GM19239 (cell line): ENCODE measurements around the gene FRMD8.

Experiments used
- DNase-seq: peaks from one replicate; pipeline ENCODE4 v3.0.0; 2011; ENCODE audit warnings: low spot score; ENCODE audit not compliant: insufficient read length
- FAIRE-seq: peaks from 2 replicates; lab custom pipeline; 2011; peaks lifted over from hg19 to GRCh38; lab: Jason Lieb, UNC

FRMD8 gene

DNA sequence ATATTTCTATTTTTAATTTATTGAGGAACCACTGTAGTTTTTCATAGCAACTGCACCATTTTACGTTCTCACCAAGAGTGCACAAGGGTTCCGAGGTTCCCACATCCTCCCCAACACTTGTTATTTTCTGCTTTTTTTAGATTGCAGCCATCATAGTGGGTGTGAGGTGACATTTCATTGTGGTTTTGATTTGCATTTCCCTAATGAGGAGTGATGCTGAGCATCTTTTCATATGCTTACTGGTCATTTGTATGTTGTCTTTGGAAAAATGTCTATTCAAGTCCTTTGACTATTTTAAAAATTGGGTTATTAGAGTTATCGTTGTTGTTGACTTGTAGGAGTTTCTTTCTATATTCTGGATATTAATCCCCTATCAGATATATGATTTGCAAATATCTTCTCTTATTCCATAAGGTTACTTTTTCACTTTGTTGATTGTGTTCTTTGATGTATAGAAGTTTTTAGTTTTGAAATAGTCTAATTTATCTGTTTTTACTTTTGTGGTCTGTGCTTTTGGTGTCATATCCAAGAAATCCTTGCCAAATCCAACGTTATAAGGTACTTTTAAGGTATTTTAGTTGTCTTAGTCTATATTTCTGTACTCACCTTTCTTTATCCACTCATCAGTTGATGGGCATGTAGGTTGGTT, 45.1 kb downstream of the FRMD8 start:
- FAIRE-seq (peak; percentile 28), DNase-seq (no peak)

DNA sequence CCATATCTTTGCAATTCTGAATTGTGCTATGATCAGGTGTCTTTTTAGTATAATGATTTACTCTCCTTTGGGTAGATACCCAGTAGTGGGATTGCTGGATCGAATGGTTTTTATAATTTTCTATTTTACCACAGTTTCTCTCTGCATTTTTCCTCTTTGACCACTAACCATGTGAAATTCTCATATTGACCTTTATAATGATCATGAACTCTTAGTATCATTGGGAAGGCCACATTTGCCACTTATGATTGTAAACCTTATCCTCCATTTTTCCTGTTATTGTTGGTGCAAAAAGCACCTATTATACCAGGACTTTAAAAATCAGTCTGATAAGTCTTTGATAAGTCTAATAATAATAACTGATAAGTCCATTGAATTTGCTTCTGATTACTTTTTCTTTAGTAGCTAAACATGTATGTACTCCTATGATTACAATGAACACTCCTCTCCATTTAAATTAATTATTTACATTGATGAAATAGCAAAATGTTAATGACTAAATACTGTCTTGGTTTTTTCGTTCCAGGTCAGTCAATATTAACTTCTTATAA, 45.7 kb downstream of the FRMD8 start:
- DNase-seq = no peak
- no peak for FAIRE-seq

DNA sequence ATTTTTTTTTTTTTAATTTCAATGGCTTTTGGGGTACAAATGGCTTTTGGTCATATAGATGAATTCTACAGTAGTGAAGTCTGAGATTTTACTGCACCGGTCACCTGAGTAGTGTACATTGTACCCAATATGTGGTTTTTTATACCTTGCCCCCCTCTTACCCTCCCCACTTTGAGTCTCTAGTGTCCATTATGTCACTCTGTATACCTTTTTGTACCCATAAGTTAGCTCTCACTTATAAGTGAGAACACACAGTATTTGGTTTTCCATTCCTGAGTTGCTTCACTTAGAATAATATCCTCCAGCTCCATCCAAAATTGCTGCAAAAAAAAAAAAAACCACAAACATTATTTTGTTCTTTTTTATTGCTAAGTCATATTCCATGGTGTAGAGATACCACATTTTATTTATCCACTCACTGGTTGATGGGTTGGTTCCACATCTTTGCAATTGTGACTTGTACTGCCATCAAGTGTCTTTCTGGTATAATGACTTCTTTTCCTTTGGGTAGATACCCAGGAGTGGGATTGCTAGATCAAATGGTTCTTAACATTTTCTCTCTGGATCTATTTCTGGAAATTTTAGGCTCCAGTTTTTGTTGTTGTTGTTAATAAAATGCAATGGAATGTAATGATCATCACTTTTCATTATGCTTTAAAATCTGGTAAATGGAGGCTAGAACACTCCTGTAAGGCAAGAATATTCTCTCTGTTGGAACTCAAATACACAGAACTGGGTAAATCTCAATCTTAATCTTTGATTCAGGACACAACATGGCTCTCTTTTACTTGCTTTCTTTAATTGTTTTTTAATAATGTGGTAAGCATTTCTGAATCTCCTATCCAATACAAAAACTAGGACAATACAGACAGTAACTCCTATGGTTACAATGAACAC, 46.5 kb downstream of the FRMD8 start:
- DNase-seq (no peak), FAIRE-seq (peak; percentile 45)

DNA sequence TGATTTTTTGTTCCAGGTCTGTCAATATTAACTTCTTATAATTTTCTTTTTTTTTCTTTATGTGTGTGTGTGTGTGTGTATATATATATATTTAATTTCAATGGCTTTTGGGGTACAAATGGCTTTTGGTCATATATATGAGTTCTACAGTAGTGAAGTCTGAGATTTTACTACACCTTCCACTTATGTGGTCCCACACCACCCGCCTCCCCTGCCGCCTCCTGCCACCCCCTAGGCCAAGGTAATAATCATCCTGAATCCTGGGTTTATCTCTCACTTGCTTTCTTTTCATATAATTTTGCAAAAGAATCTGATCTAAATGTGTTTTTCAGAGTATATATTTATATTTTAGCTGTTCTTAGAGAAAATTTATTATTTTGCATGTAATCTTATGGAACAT, 47.2 kb downstream of the FRMD8 start:
- FAIRE-seq (no peak), DNase-seq (no peak)

DNA sequence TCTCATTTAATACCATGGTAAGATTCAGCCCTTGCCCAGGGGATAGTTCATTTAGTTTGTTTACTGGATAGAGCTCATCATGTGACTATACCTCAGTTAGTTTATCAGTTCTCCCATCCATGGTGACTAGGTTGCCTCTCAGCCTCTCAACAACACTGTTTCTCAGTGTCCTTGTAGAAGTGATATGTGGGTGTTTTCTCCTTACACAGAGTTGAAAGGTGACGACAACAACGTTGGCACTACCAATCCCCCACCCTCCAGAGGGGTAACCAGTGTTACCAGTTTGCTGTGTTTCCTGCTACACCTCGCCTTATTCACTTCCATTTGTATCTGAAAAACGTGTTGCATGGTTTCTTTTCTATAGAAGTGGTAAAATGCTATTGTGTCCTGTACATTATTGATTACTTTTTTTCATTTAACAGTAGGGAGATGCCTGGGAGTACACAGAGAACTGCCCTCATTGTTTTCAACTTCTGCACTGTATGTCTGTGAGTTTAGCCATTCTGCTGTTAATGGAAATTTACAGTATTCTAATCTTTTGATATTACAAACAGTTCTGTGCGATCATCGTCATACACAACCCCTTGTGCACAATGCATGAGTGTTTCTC, 47.7 kb downstream of the FRMD8 start:
- no peak for DNase-seq
- peak; percentile 14 for FAIRE-seq

DNA sequence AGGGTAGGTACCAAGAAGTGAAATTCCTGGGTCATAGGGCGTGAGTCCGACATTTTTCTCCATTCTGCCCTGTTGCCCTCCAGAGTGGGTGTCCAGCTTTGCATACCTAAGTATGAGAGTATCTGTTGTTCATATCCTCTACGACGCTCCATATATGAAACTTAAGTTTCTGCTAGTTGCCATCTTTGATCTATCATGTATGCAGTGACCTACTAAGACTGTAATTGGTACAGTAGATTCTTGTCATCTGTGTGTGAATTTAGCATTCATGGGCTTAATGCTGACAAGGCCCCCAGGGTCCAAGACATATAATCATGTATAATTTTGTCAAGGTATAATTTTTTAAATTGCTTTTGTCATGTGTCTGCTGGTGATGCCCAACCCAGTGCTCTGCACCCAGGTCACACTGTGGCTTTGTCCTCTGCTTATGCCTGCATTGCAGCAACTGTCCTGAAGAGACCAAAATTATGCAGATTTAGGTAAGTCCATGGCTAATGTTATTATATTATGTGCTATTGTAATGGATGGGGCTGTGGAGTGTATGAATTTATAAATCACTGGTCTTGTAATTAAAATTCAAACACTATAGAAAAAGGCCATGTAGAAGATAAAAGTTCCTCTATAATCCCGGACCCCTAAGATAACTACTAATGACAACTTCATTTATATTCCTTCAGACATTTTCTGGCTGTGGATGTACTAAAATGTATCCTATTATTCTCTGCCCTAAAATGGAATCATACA, 48.4 kb downstream of the FRMD8 start:
- FAIRE-seq (no peak), DNase-seq (no peak)

DNA sequence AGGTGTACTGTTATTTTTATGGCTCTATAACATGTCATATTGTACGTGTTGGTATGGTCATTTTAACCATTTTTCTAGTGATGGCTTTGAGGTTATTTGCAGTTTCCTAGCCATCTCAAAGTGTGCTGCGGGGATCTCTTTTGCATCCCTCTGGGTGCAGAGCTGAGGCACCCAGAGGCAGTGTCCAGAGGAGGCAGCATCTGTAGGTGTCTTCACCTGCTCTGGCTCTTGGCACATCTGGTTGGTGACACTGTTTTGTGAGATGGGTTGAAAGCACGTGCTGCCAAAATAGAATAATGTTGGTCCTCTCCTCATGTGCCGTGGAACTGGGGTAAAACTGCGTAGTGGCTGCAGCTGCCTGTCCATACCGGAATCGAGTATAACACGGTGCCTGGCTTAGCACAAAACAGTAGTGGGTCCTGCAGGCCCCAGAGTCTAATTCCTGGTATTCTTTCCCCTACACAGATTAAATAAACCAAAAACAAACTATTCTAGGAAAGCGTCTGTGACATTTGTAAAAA, 49.0 kb downstream of the FRMD8 start:
- DNase-seq (no peak), FAIRE-seq (no peak)

DNA sequence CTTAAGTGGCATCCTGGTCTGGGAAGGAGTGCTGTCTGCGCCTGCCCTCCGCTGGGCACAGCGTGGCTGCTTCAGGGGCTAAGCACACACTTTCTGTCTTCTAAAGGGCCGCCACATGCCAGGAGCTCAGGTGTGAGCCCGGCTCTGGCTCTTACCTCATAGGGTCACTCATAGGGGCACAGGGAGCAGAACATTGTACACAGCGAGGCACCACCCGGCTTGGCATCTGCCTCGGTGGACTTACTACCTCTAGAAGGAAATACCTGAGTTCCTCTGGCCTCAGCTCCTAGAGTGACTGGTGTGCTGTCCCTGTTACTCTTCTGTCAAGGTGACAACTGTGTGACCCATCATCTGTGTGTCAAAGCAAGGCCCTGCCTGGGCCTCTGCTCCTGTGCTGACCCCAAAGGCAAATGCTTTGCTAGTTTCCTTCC, 49.6 kb downstream of the FRMD8 start:
- FAIRE-seq = no peak

DNA sequence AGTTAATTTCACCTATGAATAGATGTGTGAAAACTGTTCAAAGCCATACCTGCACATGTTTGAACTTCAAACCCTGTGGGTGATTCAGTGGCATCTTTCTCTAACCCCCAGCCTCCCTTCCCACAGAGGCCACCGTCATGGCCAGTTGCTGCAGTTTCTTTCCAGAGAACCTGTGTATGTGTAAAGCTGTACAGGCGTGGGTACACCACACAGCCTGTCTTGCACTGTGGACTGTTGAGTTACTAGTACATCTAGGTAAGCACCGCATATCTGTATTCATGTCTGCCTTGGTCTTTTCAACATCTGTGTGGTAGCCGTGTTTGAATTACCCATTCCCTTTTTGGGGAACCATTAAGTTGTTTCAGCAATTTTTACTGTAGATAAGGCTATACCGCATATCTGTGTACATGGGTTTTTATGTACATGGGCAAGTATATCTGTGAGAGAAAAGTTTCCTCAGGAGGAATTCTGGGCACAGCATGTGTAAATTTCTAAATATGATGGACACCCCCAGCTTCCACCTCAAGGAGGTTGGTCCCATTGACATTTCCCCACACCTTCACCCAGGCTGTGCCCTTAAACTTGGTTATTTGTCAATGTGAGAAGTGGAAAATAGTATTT, 50.1 kb downstream of the FRMD8 start:
- FAIRE-seq = no peak

More for the DNA sequence above, 49.6 kb downstream of the FRMD8 start:
- DNase-seq = no peak

DNA sequence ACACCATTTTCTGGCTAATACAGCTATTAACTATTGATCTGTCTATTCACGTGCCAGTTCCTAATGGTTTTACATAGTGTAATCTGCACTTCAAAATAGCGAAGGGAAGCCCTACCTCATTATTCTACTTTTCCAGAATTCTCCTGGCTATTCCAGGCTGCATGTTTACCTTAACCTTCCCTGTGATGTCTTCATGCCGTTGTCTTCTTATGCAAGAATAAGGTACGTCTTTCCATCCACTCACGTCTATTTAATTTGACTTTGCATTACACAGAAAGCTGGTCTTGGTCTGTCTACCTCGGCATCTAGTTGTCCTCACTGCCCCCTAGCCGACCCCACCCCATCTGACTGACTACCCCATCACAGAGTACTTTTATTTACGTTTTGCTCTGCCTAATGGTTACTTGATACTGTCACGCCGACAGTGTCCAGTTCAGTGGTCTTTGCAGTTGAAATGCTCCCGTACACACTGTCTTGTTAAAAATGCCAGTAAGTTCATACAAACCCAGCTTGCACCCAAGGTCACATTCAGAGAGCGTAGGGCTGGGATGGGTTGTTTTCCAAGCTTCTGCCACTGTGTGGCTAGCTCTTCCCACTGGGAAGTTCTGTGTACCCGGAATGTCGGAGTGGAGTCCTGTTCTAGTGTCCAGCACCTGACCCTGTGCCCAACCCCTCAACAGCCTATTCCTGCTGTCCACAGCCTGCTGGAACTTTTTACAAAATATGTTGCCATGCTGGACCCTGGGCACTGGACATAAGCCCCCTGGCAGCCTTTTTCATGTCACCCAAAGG, 51.2 kb downstream of the FRMD8 start:
- FAIRE-seq (no peak), DNase-seq (no peak)

More for the DNA sequence above, 50.1 kb downstream of the FRMD8 start:
- no peak for DNase-seq

DNA sequence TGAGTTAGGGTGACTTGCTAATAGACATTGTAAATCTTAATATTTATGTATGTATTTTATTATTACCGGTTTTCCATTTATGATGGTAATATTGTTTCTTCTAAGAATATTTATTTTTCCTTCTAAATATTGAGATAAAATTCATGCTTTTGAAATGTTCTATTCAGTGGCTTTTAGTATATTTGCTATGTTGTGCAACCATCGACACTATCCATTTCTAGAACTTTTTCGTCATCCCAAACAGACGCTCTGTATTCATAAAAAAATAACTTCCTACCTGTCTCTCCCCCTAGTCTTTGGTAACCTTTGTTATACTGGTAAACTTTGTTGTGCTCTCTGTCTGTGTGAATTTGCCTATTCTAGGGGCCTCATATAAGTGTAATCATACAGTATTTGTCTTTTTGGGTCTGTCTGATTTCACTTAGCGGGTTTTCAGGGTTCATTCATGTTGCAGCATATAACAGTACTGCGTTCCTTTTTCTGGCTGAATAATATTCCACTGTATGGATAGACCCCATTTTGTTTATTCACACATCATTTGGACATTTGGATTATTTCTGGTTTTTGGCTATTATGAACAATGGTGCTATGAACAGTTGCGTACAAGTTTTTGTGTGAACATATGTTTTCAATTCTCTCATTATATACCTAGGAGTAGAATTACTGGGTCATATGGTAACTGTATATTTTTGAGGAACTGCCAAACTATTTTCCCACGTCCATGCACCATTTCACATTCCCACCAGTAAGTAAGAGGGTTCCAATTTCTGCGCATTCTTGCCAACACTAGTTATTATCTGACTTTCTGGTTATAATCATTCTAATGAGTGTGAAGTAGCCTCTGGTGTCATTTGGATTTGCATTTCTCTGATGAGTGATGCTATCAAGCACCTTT, 52.1 kb downstream of the FRMD8 start:
- FAIRE-seq = no peak
- no peak for DNase-seq

DNA sequence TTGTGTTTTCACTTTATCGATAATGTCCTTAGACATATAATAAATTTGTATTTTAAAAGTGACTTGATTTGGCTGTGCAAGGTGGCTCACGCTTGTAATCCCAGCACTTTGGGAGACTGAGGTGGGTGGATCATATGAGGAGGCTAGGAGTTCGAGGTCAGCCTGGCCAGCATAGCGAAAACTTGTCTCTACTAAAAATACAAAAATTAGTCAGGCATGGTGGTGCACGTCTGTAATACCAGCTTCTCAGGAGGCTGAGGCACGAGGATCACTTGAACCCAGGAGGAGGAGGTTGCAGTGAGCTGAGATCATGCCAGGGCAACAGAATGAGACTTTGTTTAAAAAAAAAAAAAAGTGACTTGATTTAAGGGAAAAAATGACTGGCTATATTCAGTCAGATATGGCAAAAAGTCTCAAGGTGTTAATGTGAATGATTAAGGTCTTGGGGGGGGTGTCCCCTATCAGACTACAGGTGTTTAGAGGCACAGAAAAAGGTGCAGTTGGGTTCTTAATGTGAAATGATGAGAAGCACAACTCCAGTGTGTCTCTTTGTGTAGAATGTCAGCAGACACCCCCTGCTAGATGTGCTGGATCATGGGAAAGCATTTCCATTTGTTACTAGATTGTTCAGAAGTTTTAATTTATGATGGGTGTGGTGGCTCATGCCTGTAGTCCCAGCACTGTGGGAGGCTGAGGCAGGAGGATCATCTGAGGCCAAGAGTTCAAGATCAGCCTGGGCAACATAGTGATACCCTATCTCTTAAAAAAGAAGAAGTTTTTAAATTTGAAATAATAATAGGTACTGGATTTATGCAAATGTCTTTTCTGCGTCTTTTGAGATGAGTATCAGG, 53.1 kb downstream of the FRMD8 start:
- DNase-seq (no peak), FAIRE-seq (no peak)

DNA sequence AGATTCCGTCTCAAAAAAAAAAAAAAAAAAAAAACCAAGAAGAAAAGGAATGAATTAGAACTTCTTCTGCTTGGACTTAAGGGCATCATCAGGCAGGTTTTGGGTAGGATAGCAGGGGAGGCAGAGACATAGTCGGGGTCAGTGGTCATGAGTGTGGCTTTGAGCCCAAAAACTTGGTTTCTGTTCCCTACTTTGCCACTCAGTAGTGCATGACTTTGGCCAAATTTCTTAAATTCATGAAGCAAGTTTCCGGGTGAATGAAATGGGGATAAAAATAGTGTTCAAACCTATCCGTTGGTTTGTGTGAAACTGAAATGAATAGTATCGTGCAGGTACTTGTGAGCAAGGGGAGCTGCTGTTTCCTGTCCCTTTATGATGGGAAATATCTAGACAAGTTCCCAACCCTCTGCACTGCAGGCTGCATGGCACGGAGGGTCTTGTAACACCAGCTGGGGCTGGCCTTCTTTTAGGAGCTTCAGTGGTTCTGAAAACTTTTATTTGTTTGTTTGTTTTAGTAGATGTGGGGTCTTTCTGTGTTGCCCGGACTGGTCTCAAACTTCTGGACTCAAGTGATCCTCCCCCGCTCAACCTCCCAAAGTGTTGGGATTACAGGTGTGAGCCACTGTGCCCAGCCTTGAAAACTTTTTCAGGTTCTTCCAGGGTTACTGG, 54.5 kb downstream of the FRMD8 start:
- FAIRE-seq (peak; percentile 92), DNase-seq (no peak)

DNA sequence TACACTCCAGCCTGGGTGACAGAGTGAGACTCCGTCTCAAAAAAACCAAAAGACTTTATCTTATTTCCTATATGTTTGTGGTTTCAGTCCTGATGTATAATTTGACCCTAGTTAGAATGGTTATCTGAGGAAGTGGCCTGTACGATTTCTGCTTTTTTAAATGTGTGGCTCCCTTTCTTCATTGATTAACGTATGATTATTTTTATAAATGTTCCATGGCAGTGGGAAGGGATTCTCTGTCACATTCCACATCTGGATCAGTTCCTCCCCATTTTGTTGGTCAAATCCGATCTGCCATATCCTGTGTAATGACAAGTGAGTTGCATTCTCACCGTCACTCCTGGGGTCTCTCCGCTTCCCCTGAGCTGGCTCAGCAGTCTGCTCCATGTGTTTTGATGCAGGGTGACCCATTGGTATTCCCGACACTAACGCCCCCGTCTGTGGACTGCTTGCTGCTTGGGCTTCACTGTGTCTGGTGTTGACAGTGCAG, 56.5 kb downstream of the FRMD8 start:
- peak; percentile 54 for FAIRE-seq
- no peak for DNase-seq

DNA sequence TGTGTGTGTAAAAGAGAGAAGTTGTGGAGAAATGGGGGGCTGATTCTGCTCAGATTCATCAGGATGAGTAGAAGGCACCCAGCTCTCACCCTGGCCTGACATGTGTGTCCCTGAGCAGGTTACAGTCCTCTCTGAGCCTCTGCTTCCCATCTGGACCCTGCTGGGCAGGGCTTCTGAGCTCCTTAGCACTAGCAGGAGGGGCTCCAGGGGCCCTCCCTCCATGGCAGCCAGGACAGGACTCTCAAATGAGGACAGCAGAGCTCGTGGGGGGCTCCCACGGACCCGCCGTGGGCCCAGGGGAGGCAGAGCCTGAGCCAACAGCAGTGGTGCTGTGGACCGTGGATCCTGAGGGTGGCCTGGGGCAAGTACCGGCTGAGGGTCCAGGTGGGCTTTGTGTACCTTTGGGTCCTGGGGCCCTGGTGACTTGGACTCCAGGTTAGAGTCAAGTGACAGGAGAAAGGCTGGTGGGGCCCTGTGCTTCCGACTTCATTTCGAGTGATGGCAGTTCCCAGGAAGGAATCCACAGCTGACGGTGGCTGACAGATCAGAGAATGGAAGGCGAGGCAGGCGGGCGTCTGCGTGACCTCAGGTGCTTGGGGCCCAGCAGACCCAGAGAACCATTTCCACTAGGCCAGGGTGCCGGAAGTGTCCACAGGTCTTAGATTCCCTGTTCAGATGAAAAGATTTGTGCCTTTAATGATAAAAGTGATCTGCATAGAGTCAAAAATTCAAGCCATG, 58.0 kb downstream of the FRMD8 start:
- DNase-seq (no peak), FAIRE-seq (no peak)
